ENCODE measurements around the gene ZBTB48. TPM values are rescaled to one million over a fixed set of nuclear protein-coding genes. Genes with fewer than 3 reads are reported as not detected.
A peak's percentile ranks its signal among the peaks of the same experiment; 100 is the strongest.
"Not testable (repeated sequence)": the region's sequence is repeated elsewhere in the genome, so short reads cannot be mapped to it uniquely, and the experiment has no call there.

ZBTB48 gene
- total RNA-seq, 2 experiments from 2014 or later: 30.7 to 37.4 TPM

GRCh38 chr1:6630027-6630426 lies 50.2 kb downstream of the ZBTB48 start:
- H3K9me3 Mint-ChIP-seq (ENCODE audit: low read depth): no peaks in the 10 kb centered on the region
- ATAC-seq (no peak), DNase-seq (no peak)
- H3K27ac Mint-ChIP-seq: no peak overlapping the region
- H3K4me3 Mint-ChIP-seq: no peak overlapping the region
- CTCF ChIA-PET: interaction anchor here (0.6 to 1.0 kb wide), 2 partner anchors 17 to 24 kb away, joined by 4 to 5 read pairs; no protein-coding TSS in a partner anchor
- H3K36me3 Mint-ChIP-seq: peaks cover 21% of the 10 kb centered on the region
- H3K27me3 Mint-ChIP-seq: no peaks in the 10 kb centered on the region
- peaks cover 23% of the 10 kb centered on the region for H3K4me1 Mint-ChIP-seq

DNA sequence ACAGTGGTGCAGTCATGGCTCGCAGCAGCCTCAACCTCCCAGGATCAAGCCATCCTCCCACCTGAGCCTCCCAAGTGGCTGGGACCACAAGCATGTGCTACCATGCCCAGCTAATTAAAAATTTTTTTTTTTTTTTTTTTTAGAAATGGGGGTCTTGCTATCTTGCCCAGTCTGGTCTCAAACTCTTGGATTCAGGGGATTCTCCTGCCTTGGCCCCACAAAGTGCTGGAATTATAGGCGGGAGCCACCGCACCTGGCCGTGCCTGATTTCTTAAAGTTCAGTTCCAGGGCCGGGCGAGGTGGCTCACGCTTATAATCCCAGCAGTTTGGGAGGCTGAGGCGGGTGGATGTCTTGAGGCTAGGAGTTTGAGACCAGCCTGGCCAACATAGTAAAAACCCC lies 51.3 kb downstream of the ZBTB48 start:
- no peak overlapping the region for H3K4me3 Mint-ChIP-seq
- DNase-seq: no peak
- peaks cover 19% of the 10 kb centered on the region for H3K36me3 Mint-ChIP-seq
- H3K9me3 Mint-ChIP-seq (ENCODE audit: low read depth): no peaks in the 10 kb centered on the region
- peaks cover 19% of the 10 kb centered on the region for H3K4me1 Mint-ChIP-seq
- no peak for ATAC-seq
- CTCF ChIA-PET: interaction anchor here (2.2 kb wide), 1 partner anchor 16 kb away, joined by 5 read pairs; no protein-coding TSS in a partner anchor
- H3K27me3 Mint-ChIP-seq: no peaks in the 10 kb centered on the region
- H3K27ac Mint-ChIP-seq: no peak overlapping the region

GRCh38 chr1:6632588-6633514 lies 53.1 kb downstream of the ZBTB48 start:
- peaks cover 15% of the 10 kb centered on the region for H3K36me3 Mint-ChIP-seq
- DNase-seq (no peak), ATAC-seq (no peak)
- no peaks in the 10 kb centered on the region for H3K9me3 Mint-ChIP-seq (ENCODE audit: low read depth)
- peaks cover 2% of the 10 kb centered on the region for H3K4me1 Mint-ChIP-seq
- H3K27me3 Mint-ChIP-seq: no peaks in the 10 kb centered on the region
- H3K4me3 Mint-ChIP-seq: no peak overlapping the region
- CTCF ChIA-PET: interaction anchor here (0.6 to 2.2 kb wide), 3 partner anchors 15 to 427 kb away, joined by 3 to 5 read pairs (median 3); partner anchors contain the start of genes NOL9, RNF207 and TAS1R1
- no peak overlapping the region for H3K27ac Mint-ChIP-seq

- no peaks in the 10 kb centered on the region for H3K9me3 Mint-ChIP-seq (ENCODE audit: low read depth)
- no peaks in the 10 kb centered on the region for H3K4me1 Mint-ChIP-seq
- H3K27me3 Mint-ChIP-seq: no peaks in the 10 kb centered on the region
- ATAC-seq (peak; percentile 29), DNase-seq (peak; percentile 54)
- CTCF ChIA-PET: interaction anchor here (0.7 to 1.6 kb wide), 3 partner anchors 34 to 144 kb away, joined by 3 to 4 read pairs (median 3); no protein-coding TSS in a partner anchor
- H3K4me3 Mint-ChIP-seq: no peak overlapping the region
- H3K27ac Mint-ChIP-seq: no peak overlapping the region
- H3K36me3 Mint-ChIP-seq: peaks cover 14% of the 10 kb centered on the region
These were observed 54.7 kb downstream of the ZBTB48 start for GRCh38 chr1:6634371-6635052.

DNA sequence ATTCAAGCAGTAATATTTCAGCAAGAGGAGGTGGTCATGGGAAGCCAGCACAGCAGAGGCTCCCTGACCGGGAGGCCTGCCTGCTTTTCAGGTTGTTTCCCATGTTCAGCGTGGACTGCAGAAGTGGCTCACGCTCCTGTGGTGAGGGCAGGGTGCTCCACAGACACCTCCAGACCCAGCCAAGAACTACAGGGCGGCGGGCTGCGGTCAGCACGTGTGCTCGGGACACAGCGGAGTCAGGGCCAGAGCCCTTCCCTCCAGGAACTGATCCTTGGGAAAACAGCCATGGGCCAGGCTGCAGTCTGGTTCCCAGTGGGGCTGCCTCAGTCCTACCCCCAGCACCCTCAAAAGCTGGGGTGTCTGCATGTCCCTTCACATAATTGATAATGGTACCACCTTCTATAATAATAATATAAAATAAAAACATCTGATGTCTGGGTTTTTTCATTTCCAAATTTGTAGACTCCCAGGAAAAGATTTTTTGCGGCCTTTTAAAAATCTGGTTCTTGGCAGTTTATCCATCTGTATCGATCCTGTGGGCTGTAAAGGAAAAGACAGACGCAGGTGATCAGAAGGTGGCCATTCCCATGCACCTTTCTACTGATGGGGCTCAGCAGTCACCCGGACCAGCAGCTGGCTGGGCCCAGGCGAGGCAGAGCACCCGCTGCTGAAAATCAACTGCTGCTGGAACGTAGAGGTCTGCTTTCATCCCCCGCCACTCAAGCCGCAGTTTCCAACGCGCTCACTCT lies 55.5 kb downstream of the ZBTB48 start:
- no peaks in the 10 kb centered on the region for H3K27me3 Mint-ChIP-seq
- no peaks in the 10 kb centered on the region for H3K4me1 Mint-ChIP-seq
- H3K27ac Mint-ChIP-seq: no peak overlapping the region
- no peak for ATAC-seq
- DNase-seq: no peak
- no peak overlapping the region for H3K4me3 Mint-ChIP-seq
- H3K9me3 Mint-ChIP-seq (ENCODE audit: low read depth): no peaks in the 10 kb centered on the region
- CTCF ChIA-PET: interaction anchor here (0.7 to 1.6 kb wide), 3 partner anchors 35 to 145 kb away, joined by 3 to 4 read pairs (median 3); no protein-coding TSS in a partner anchor
- H3K36me3 Mint-ChIP-seq: peaks cover 9% of the 10 kb centered on the region

DNA sequence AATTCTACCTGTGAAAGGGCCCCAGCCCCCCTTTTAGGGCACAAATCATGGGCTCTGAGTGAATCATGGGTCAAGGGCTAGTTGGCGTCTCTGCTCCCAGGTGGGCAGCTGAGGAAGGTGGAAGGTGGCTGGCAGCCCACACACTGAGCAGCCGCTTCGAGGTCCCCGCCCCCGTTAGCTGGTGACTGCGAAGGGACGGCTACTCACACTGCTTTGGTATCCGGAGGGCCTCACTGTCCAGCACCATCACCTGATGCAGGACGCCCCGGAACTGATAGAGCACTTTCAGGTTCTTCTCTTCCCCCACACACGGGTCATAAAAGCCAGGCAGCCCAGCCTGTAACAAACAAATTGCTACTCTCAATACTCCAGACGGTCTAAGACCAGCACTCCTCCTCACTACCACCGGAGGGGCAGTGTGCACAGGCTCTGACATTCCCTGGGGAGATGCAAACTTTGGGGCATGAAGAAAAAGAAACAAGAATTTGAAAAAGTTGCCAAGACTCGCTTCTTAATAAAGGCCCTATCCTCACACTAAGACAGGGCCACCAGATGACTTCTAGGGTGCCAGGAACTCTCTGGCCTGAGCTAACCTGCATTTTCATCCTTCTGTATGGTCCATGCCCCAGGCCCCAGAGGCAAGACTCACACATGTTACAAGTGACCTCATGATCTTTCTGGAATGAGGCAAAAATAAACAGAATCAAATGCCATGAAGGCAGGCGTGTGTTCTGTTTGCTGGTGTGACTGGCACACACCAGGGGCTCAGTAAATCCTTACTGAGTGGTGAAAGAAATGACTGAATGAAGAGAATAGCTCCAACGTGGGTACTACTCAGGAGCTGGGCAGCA lies 56.3 kb downstream of the ZBTB48 start:
- Mint-ChIP-seq H3K27me3 (no peaks in the 10 kb centered on the region), H3K4me1 (no peaks in the 10 kb centered on the region), H3K27ac (no peak overlapping the region), H3K36me3 (peaks cover 9% of the 10 kb centered on the region), H3K9me3 (ENCODE audit: low read depth) (no peaks in the 10 kb centered on the region), H3K4me3 (no peak overlapping the region)
- ATAC-seq (no peak), DNase-seq (no peak)
- CTCF ChIA-PET: interaction anchor here (2.8 kb wide), 1 partner anchor 11 kb away, joined by 13 read pairs; no protein-coding TSS in a partner anchor

- Mint-ChIP-seq H3K36me3 (peaks cover 10% of the 10 kb centered on the region), H3K27ac (peak overlapping the region; percentile 20)
- not testable (repeated sequence) for H3K27me3 Mint-ChIP-seq; H3K4me1 Mint-ChIP-seq; DNase-seq; H3K4me3 Mint-ChIP-seq; H3K9me3 Mint-ChIP-seq (ENCODE audit: low read depth); ATAC-seq
- CTCF ChIA-PET: interaction anchor here (2.8 kb wide), 1 partner anchor 10 kb away, joined by 13 read pairs; no protein-coding TSS in a partner anchor
These were observed 57.0 kb downstream of the ZBTB48 start for GRCh38 chr1:6636778-6637177.

DNA sequence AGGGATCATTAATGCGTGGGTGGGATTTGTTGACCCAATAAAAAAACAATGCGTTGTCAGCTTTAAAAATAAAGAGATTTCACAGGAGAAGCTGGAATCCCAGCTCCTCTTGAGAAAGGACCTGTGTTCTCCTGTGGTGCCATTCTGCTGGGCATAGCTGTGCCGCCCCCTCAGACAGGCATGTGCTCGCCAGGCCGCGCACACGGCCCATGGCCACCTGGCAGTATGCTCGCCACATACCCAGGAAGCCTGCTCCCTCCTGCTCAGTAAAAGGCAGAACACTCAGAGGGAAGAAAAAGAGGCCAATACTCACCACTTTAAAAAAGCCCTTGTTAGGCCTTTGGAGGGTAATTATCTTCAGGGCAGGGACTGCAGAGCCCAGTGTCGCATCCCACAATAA lies 58.0 kb downstream of the ZBTB48 start:
- peaks cover 13% of the 10 kb centered on the region for H3K36me3 Mint-ChIP-seq
- no peaks in the 10 kb centered on the region for H3K27me3 Mint-ChIP-seq
- CTCF ChIA-PET: interaction anchor here (2.8 kb wide), 1 partner anchor 9 kb away, joined by 13 read pairs; no protein-coding TSS in a partner anchor
- H3K4me1 Mint-ChIP-seq: no peaks in the 10 kb centered on the region
- H3K27ac Mint-ChIP-seq: no peak overlapping the region
- DNase-seq (no peak), ATAC-seq (no peak)
- no peak overlapping the region for H3K4me3 Mint-ChIP-seq
- H3K9me3 Mint-ChIP-seq (ENCODE audit: low read depth): no peaks in the 10 kb centered on the region

DNA sequence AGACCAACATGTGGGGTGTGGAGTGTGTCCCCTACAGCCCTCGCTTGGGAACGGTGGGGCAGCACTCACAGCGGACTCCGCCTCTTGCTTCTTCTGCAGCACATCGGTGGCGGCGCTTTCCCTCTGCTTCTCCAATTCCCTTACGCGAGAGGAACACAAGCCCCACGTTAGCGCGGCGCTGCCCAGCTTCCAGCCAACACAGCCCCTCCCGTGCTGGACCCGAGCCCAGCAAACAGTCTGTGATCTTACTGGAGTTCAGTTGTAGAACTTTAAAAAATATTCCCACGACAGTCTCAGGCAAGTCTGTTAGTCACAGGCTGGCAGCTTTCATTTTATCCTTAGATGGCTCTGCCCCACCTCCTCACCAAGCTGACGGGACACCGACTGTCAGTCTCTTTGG lies 58.4 kb downstream of the ZBTB48 start:
- Mint-ChIP-seq H3K27me3 (no peaks in the 10 kb centered on the region), H3K36me3 (peaks cover 10% of the 10 kb centered on the region), H3K9me3 (ENCODE audit: low read depth) (no peaks in the 10 kb centered on the region), H3K4me3 (no peak overlapping the region), H3K27ac (no peak overlapping the region), H3K4me1 (no peaks in the 10 kb centered on the region)
- CTCF ChIA-PET: interaction anchor here (2.8 kb wide), 1 partner anchor 9 kb away, joined by 13 read pairs; no protein-coding TSS in a partner anchor
- no peak for DNase-seq
- ATAC-seq: no peak

Other genes starting within 250 kb of the ZBTB48 start
- 10 to 100 TPM; 81.3 to 87.0 TPM for gene ACOT7, start 186.2 kb upstream of the ZBTB48 start, total RNA-seq
- under 1 TPM in 1 of 2 experiments, not detected in 1; 0.52 TPM for gene HES2, start 160.1 kb upstream of the ZBTB48 start, total RNA-seq
- gene ESPN, start 155.2 kb upstream of the ZBTB48 start, total RNA-seq: under 1 TPM; 0.32 to 0.89 TPM
- gene TNFRSF25, start 113.8 kb upstream of the ZBTB48 start, total RNA-seq: 10 to 100 TPM; 54.3 to 71.6 TPM
- gene PLEKHG5, start 88.3 kb upstream of the ZBTB48 start, total RNA-seq: 1 to 10 TPM; 1.1 to 1.7 TPM
- gene NOL9, start 25.5 kb upstream of the ZBTB48 start, total RNA-seq: 10 to 100 TPM; 32.5 to 39.1 TPM
- gene TAS1R1, start 24.7 kb upstream of the ZBTB48 start, total RNA-seq: not detected
- 10 to 100 TPM; 23.9 to 28.2 TPM for gene KLHL21, start 22.9 kb downstream of the ZBTB48 start, total RNA-seq
- gene PHF13, start 33.7 kb downstream of the ZBTB48 start, total RNA-seq: 10 to 100 TPM; 10.7 to 15.9 TPM
- 10 to 100 TPM; 24.3 to 24.4 TPM for gene THAP3, start 44.9 kb downstream of the ZBTB48 start, total RNA-seq
- 10 to 100 TPM; 45.4 to 51.0 TPM for gene DNAJC11, start 121.8 kb downstream of the ZBTB48 start, total RNA-seq
- gene CAMTA1, start 205.5 kb downstream of the ZBTB48 start, total RNA-seq: 10 to 100 TPM; 42.8 to 43.2 TPM